GM19099 (cell line): Measurements from ENCODE around the gene EMILIN3.
A peak's percentile ranks its signal among the peaks of the same experiment; 100 is the strongest.

ENCODE experiments used
- POLR2A ChIP-seq: IDR thresholded peaks from 3 replicates; pipeline ENCODE4 v1.6.1; 2011; ENCODE audit warnings: low read depth; ENCODE audit not compliant: insufficient read length; ENCODE audit errors: extremely low read depth

The EMILIN3 gene

GRCh38 chr20:41331731-41332130, 34.9 kb downstream of the EMILIN3 start:
- no peak for TF ChIP-seq POLR2A

GRCh38 chr20:41330941-41331340, 35.7 kb downstream of the EMILIN3 start:
- no peak for TF ChIP-seq POLR2A

GRCh38 chr20:41330343-41330720, 36.3 kb downstream of the EMILIN3 start:
- TF ChIP-seq POLR2A: no peak

GRCh38 chr20:41329435-41330342, 36.9 kb downstream of the EMILIN3 start:
- no peak for TF ChIP-seq POLR2A

- TF ChIP-seq POLR2A: no peak
Measured at GRCh38 chr20:41327178-41327577, 39.4 kb downstream of the EMILIN3 start.

- no peak for TF ChIP-seq POLR2A
Measured at GRCh38 chr20:41320976-41321375, 45.6 kb downstream of the EMILIN3 start.

GRCh38 chr20:41320441-41320840, 46.2 kb downstream of the EMILIN3 start:
- TF ChIP-seq POLR2A: no peak

- no peak for TF ChIP-seq POLR2A
Measured at GRCh38 chr20:41318271-41318649, 48.4 kb downstream of the EMILIN3 start.

GRCh38 chr20:41317546-41318270, 48.9 kb downstream of the EMILIN3 start, which contains the start of gene ZHX3:
Gene ZHX3 (minus strand): TSS chr20:41317731. CDS start chr20:41204916, 112,815 bp downstream.
- TF ChIP-seq POLR2A: peak; percentile 66

GRCh38 chr20:41316602-41317545, 49.7 kb downstream of the EMILIN3 start:
- peak; percentile 46 for TF ChIP-seq POLR2A

- no peak for TF ChIP-seq POLR2A
Measured at GRCh38 chr20:41316051-41316450, 50.6 kb downstream of the EMILIN3 start.

GRCh38 chr20:41314386-41314785, 52.2 kb downstream of the EMILIN3 start:
- no peak for TF ChIP-seq POLR2A
